Stimulated activated naive CD8-positive, alpha-beta T cell treated with anti-CD3 and anti-CD28 coated beads, Interleukin-15, Interleukin-2, amounts not matched to agents 100 ng/mL and 50 ng/mL, for 24 hours (primary cell): ENCODE measurements around the gene PDIA4.

Experiments
- H3K27ac Mint-ChIP-seq: one replicate; pipeline ENCODE4 v1.8.0; 2021; ENCODE audit warnings: mild to moderate bottlenecking, mixed read lengths
- H3K27me3 Mint-ChIP-seq: one replicate; pipeline ENCODE4 v1.8.0; 2021; ENCODE audit warnings: mixed read lengths
- H3K36me3 Mint-ChIP-seq: one replicate; pipeline ENCODE4 v1.8.0; 2021; ENCODE audit warnings: low read depth, mixed read lengths
- H3K4me1 Mint-ChIP-seq: one replicate; pipeline ENCODE4 v1.8.0; 2021; ENCODE audit warnings: low read depth, mixed read lengths
- H3K4me3 Mint-ChIP-seq: one replicate; pipeline ENCODE4 v1.8.0; 2021; ENCODE audit warnings: mild to moderate bottlenecking, mixed read lengths
- H3K9me3 Mint-ChIP-seq: one replicate; pipeline ENCODE4 v1.8.0; 2021; ENCODE audit warnings: mixed read lengths

The PDIA4 gene

GRCh38 chr7:148978091-148978490 is 50.2 kb downstream of the PDIA4 start:
- no peak overlapping the region for H3K27ac Mint-ChIP-seq

GRCh38 chr7:148975896-148976295 is 52.4 kb downstream of the PDIA4 start:
- Mint-ChIP-seq H3K4me1 (peaks cover 13% of the 10 kb centered on the region), H3K4me3 (no peak overlapping the region), H3K27ac (no peak overlapping the region), H3K27me3 (no peaks in the 10 kb centered on the region), H3K9me3 (peaks cover under 1% of the 10 kb centered on the region), H3K36me3 (no peaks in the 10 kb centered on the region)

More at GRCh38 chr7:148978091-148978490, 50.2 kb downstream of the PDIA4 start:
- H3K36me3 Mint-ChIP-seq, result no peaks in the 10 kb centered on the region
- H3K9me3 Mint-ChIP-seq, result peaks cover 7% of the 10 kb centered on the region
- H3K4me3 Mint-ChIP-seq, result no peak overlapping the region
- H3K27me3 Mint-ChIP-seq, result no peaks in the 10 kb centered on the region
- peaks cover 22% of the 10 kb centered on the region for H3K4me1 Mint-ChIP-seq

DNA sequence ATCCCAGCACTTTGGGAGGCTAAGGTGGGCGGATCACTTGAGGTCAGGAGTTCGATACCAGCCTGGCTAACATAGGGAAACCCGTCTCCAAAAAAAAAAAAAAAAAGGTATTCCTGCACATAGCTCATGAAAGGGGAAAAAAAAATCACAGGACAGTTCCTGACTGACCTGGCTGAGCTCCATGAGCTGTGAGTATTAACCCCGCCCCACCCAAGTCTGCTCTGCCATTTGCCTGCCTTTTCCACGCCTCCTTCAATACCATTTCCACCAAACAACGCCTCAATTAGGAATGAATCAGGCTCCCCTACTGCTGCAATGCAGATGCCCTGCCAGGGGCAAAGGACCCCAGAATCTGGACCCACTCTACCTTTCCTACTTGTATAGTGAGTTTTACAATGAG is 55.0 kb downstream of the PDIA4 start:
- Mint-ChIP-seq H3K9me3 (no peaks in the 10 kb centered on the region), H3K27me3 (no peaks in the 10 kb centered on the region), H3K27ac (no peak overlapping the region), H3K4me1 (no peaks in the 10 kb centered on the region), H3K36me3 (no peaks in the 10 kb centered on the region), H3K4me3 (no peak overlapping the region)

- Mint-ChIP-seq H3K9me3 (no peaks in the 10 kb centered on the region), H3K27me3 (no peaks in the 10 kb centered on the region), H3K36me3 (no peaks in the 10 kb centered on the region), H3K4me3 (no peak overlapping the region), H3K27ac (no peak overlapping the region), H3K4me1 (no peaks in the 10 kb centered on the region)
Measured at GRCh38 chr7:148972375-148972774, 55.9 kb downstream of the PDIA4 start.

DNA sequence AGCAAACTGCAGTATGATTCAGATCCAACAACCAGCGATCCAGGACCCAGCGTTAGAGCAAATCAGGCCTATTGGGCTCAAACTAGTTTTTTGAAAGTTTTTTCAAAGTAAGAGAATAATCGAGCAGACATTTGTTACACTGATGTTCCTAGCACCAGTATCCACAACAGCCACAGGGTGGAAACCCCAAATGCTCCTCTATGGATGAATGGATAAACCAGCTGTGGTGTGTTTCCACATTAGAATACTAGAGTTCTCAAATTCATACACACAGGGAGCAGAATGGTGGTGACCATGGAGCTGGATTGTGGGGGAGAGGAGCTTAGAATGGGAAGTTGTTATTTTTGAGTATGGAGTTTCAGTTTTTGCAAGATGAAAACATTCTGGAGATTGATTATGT is 60.7 kb downstream of the PDIA4 start:
- H3K9me3 Mint-ChIP-seq, result no peaks in the 10 kb centered on the region
- H3K4me1 Mint-ChIP-seq, result peaks cover 20% of the 10 kb centered on the region
- H3K27ac Mint-ChIP-seq, result no peak overlapping the region
- H3K4me3 Mint-ChIP-seq, result no peak overlapping the region
- H3K27me3 Mint-ChIP-seq, result no peaks in the 10 kb centered on the region
- H3K36me3 Mint-ChIP-seq, result no peaks in the 10 kb centered on the region

GRCh38 chr7:148967032-148967372 is 61.3 kb downstream of the PDIA4 start:
- Mint-ChIP-seq H3K4me1 (peaks cover 24% of the 10 kb centered on the region), H3K27me3 (no peaks in the 10 kb centered on the region), H3K36me3 (no peaks in the 10 kb centered on the region), H3K27ac (no peak overlapping the region), H3K4me3 (peak overlapping the region; percentile 74), H3K9me3 (no peaks in the 10 kb centered on the region)

- Mint-ChIP-seq H3K9me3 (no peaks in the 10 kb centered on the region), H3K27me3 (no peaks in the 10 kb centered on the region), H3K27ac (no peak overlapping the region), H3K4me3 (peak overlapping the region; percentile 47), H3K36me3 (no peaks in the 10 kb centered on the region), H3K4me1 (peaks cover 24% of the 10 kb centered on the region)
Measured at GRCh38 chr7:148964483-148965267, 63.6 kb downstream of the PDIA4 start.

- Mint-ChIP-seq H3K4me1 (peaks cover 24% of the 10 kb centered on the region), H3K9me3 (no peaks in the 10 kb centered on the region), H3K27ac (peak overlapping the region; percentile 83), H3K27me3 (no peaks in the 10 kb centered on the region), H3K4me3 (peak overlapping the region; percentile 89), H3K36me3 (no peaks in the 10 kb centered on the region)
Measured at GRCh38 chr7:148963583-148964482, 64.5 kb downstream of the PDIA4 start.

DNA sequence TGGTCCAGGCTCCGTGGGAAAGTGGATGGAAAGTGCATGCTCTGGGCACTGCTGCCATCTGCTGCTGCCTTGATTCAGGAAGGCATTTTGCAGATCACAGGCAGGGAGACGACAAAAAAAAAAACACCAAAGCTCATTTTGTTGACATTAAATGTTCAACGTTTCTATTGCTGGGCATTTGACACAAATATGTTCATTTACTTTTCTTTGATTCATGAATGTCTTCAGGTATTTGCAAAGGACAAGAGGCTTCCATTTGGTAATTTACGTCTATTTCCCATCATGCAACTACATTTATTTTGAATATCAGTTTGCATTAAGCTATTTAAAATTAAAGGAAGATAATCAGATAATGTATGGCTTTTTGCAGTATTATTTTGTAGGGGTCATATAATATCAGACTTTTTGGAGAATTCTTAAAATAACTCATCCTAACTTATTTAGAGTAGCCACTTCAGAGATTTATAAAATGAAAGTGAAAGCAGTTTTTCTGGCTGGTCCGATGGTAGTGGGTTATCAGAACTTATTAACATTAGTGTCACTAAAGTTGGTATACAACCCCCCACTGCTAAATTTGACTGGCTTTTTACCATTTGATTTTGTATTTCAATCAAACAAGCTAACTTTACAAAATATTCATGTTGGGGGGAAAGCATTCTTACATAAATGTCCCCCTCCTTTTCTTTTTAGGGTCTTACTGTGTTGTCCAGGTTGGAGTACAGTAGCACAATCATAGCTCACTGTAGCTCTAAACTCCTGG is 65.3 kb downstream of the PDIA4 start:
- Mint-ChIP-seq H3K4me3 (peak overlapping the region; percentile 89), H3K4me1 (peaks cover 24% of the 10 kb centered on the region), H3K36me3 (no peaks in the 10 kb centered on the region)

GRCh38 chr7:148962440-148962822 is 65.9 kb downstream of the PDIA4 start:
- Mint-ChIP-seq H3K27ac (peak overlapping the region; percentile 83), H3K9me3 (no peaks in the 10 kb centered on the region), H3K36me3 (no peaks in the 10 kb centered on the region), H3K4me3 (peak overlapping the region; percentile 89), H3K4me1 (peaks cover 24% of the 10 kb centered on the region), H3K27me3 (no peaks in the 10 kb centered on the region)

More for the DNA sequence above, 65.3 kb downstream of the PDIA4 start:
- peak overlapping the region; percentile 83 for H3K27ac Mint-ChIP-seq
- H3K9me3 Mint-ChIP-seq, result no peaks in the 10 kb centered on the region
- no peaks in the 10 kb centered on the region for H3K27me3 Mint-ChIP-seq

GRCh38 chr7:148959726-148960125 is 68.6 kb downstream of the PDIA4 start:
- H3K9me3 Mint-ChIP-seq, result no peaks in the 10 kb centered on the region
- H3K36me3 Mint-ChIP-seq, result no peaks in the 10 kb centered on the region
- H3K4me3 Mint-ChIP-seq, result no peak overlapping the region
- no peaks in the 10 kb centered on the region for H3K27me3 Mint-ChIP-seq
- peaks cover 17% of the 10 kb centered on the region for H3K4me1 Mint-ChIP-seq
- no peak overlapping the region for H3K27ac Mint-ChIP-seq

DNA sequence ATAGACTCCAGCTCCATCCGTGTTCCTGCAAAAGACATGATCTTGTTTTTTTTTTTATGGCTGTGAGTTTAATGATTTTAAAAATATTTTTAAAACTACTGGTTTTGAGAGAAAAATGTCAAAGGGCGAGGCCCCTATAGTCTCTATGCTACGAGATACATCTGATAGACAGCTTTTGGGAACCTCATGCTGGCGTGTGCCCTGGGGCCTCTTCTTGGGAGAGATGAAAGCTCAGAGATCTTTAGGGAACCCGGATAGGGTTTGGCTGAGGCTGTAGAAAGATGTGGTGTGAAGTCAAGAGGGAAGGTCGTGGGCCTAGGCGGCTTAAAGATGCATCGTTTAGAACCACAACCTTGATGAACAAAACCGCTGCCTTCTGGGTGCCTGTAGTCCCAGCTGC is 70.2 kb downstream of the PDIA4 start:
- Mint-ChIP-seq H3K4me3 (no peak overlapping the region), H3K9me3 (no peaks in the 10 kb centered on the region), H3K27ac (no peak overlapping the region), H3K4me1 (peaks cover 8% of the 10 kb centered on the region), H3K36me3 (no peaks in the 10 kb centered on the region), H3K27me3 (no peaks in the 10 kb centered on the region)

DNA sequence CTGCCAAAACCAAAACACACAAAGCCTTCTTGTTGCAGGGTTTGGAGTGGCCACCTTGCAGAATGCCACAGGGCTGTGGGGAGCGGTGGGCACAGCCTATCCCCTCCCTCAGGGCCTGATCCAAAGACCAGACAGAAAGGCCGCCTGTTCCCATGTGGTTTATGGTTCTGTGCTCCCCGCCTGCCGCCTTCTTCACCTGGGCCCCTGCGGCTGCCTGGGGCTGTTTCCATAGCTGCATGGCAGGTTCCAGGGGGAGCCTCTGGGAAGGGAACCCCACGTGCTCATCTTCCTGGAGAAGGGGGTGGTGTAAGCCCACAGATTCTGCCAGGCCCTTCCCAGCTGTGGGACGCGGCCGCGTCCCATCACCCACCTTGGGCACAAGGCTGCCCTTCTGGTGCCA is 73.5 kb downstream of the PDIA4 start:
- no peaks in the 10 kb centered on the region for H3K9me3 Mint-ChIP-seq
- no peaks in the 10 kb centered on the region for H3K27me3 Mint-ChIP-seq
- H3K36me3 Mint-ChIP-seq, result no peaks in the 10 kb centered on the region

DNA sequence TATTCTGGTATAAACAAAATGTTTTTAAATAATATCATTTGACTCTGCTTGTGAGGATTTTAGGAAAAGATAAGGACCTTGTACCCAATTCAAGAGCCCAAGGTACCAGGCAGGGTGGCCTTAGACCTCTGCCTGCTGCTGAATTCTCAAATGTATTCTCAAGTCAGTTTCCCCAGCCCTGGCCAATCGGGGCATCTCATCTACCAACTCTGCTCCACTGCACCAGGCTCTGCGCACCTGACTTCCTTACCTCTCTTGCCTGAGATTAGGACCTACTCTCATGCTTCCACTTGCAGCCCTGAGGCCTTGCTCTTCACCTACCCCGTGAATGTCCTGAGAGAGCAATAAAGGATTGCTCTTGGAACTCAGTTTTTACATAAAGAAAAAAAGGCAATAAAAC is 74.6 kb downstream of the PDIA4 start:
- Mint-ChIP-seq H3K27ac (no peak overlapping the region), H3K27me3 (no peaks in the 10 kb centered on the region), H3K4me1 (no peaks in the 10 kb centered on the region), H3K36me3 (no peaks in the 10 kb centered on the region), H3K4me3 (no peak overlapping the region), H3K9me3 (no peaks in the 10 kb centered on the region)

More for the DNA sequence above, 73.5 kb downstream of the PDIA4 start:
- no peak overlapping the region for H3K27ac Mint-ChIP-seq
- no peaks in the 10 kb centered on the region for H3K4me1 Mint-ChIP-seq
- no peak overlapping the region for H3K4me3 Mint-ChIP-seq
